GM13976 (cell line): ENCODE data around the gene RELCH.

Source experiments
- DNase-seq: peaks from one replicate; pipeline ENCODE4 v3.0.0; 2012; ENCODE audit warnings: low spot score
- in situ Hi-C: fragments of 300-500 bp; cut with MboI; formaldehyde crosslinking; loops from one replicate; pipeline ENCODE4 v1.12.0; 2022; ENCODE audit warnings: low sequenced_read_pairs, mixed read lengths, inconsistent platforms; ENCODE audit not compliant: unreplicated experiment
- TF ChIP-seq, protein P1 (sequence below): IDR thresholded peaks from 2 replicates; pipeline ENCODE4 v1.5.1; 2012; ENCODE audit warnings: borderline replicate concordance, mild to moderate bottlenecking; ENCODE audit not compliant: insufficient read depth; ENCODE audit errors: extremely low read depth, missing control alignments, control extremely low read depth

The RELCH gene

DNA sequence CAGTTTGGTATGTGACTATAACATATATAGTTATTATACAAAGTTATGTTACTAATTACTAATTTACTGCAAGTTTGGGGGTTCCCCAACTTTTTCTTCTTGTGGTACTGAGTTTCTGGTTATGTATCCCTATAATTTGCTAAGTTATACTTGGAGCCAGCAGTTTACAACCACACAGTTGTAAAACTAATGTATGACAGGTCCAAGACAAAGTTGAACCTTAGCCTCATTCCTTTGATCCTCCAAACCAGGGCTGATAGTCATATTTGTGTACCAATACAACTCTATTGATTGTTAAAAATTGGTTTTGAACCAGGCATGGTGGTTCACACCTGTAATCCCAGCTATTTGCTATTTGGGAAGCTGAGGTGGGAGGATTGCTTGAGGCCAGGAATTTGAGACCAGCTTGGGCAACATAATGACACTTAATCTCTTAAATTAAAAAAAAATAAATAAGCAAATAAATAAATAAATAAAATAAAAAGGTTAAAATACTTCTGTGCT lies 24.3 kb downstream of the RELCH start:
- in situ Hi-C loops, result no loop called here
- TF ChIP-seq, protein P1, sequence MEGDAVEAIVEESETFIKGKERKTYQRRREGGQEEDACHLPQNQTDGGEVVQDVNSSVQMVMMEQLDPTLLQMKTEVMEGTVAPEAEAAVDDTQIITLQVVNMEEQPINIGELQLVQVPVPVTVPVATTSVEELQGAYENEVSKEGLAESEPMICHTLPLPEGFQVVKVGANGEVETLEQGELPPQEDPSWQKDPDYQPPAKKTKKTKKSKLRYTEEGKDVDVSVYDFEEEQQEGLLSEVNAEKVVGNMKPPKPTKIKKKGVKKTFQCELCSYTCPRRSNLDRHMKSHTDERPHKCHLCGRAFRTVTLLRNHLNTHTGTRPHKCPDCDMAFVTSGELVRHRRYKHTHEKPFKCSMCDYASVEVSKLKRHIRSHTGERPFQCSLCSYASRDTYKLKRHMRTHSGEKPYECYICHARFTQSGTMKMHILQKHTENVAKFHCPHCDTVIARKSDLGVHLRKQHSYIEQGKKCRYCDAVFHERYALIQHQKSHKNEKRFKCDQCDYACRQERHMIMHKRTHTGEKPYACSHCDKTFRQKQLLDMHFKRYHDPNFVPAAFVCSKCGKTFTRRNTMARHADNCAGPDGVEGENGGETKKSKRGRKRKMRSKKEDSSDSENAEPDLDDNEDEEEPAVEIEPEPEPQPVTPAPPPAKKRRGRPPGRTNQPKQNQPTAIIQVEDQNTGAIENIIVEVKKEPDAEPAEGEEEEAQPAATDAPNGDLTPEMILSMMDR, result no peak

DNA sequence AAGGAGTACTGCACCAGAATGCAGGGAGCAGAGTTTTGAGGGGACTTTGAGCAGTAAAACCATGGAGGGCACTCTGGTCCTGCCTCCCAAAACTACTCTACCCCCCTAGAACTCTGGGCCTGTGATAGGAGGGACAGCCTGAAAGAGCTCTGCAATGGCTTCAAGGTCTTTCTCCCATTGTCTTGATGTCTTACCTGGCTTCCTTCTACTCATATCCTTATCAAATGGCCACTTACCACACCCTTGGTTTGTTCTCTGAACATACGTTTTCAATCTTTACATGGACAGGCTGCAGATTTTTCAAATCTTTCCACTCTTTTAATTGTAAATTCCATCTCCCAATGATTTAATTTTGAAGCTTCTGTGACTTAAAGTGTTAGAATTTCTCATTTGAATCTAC lies 27.7 kb downstream of the RELCH start:
- DNase-seq, result no peak
- TF ChIP-seq, protein P1, result no peak
- in situ Hi-C loops, result no loop called here

More for the DNA sequence above, 24.3 kb downstream of the RELCH start:
- DNase-seq, result no peak

DNA sequence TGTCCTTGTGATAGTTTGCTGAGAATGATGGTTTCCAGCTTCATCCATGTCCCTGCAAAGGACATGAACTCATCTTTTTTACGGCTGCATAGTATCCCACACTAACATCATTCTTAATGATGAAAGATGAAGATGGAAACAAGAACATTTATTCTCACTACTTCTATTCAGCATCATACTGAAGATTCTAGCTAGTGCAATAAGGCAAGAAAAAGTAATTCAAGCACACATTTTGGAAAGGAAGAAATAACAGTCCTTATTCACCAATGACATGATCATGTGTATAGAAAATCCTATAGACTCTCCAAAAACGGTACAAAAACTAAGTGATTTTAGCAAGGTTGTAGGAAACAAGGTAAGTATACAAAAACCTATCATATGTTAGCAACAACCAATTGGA lies 37.2 kb downstream of the RELCH start:
- TF ChIP-seq, protein P1, result no peak
- no peak for DNase-seq
- in situ Hi-C loops, result no loop called here

DNA sequence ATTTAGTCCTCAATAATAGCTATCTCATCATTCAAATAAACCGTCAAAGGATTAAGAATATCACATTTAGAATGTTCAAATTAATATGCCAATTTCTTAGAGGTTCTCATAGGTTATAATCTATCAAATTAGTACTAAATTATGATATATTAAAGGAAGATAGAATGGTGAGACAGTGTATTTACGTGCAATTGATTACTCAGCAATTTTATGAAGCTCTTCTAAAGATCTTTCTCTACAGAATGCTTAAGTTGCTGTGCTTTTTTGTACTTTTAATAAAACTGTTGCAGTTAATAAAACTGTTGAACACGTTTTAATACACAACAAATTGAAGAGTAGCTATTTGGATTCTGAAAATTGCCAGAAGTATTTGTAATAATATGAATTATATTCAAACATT lies 39.0 kb downstream of the RELCH start:
- in situ Hi-C loops, result no loop called here
- no peak for DNase-seq

DNA sequence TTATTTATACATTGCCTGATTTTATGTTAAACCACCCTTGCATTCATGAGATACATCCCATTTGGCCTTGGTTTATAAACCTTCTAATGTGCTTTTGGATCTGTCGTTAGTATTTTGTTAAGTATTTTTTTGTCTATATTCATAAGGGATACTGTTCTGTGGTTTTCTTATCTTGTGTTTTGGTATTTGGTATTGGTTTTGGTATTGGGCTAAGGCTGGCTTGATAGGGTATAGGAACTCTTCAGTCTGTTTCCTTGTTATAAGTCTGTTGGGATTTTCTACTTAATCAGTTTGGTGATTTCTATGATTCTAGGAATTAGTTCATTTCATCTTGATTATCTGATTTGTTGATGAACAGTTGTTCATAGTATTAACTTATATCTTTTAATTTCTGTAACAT lies 49.2 kb downstream of the RELCH start:
- TF ChIP-seq, protein P1, result no peak

More for the DNA sequence above, 39.0 kb downstream of the RELCH start:
- TF ChIP-seq, protein P1, result no peak

DNA sequence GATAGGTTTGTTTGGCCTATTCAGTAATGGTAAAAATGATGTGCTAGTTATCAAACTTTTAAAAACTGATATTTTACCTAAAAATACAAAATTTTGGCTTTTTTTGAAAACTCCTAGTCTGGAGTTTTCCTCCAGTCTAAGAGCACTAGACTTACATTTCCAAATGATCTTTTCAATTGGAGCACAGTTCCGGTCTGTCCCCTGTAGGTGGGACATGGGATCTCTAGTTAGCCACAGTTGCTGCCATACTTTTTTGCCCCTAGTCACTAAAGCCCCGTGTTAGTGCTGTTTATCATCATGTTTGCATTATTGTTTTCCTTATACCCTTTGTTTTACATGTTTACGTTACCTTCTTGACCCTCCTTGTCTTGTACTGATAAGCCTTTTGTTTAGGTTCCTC lies 52.4 kb downstream of the RELCH start:
- no peak for DNase-seq
- in situ Hi-C loops, result no loop called here

More for the DNA sequence above, 49.2 kb downstream of the RELCH start:
- no peak for DNase-seq
- in situ Hi-C loops, result no loop called here

More for the DNA sequence above, 52.4 kb downstream of the RELCH start:
- TF ChIP-seq, protein P1, result no peak
